GM18502 (cell line): ENCODE data around the gene PPIP5K2.
"Not testable (repeated sequence)": the region's sequence is repeated elsewhere in the genome, so short reads cannot be mapped to it uniquely, and the experiment has no call there.

Source experiments
- ATAC-seq: cut with Tn5 transposase; IDR thresholded peaks from one replicate; pipeline ENCODE4 v1.9.1; 2021; ENCODE audit warnings: mild to moderate bottlenecking; ENCODE audit not compliant: unreplicated experiment, poor library complexity

The PPIP5K2 gene

DNA sequence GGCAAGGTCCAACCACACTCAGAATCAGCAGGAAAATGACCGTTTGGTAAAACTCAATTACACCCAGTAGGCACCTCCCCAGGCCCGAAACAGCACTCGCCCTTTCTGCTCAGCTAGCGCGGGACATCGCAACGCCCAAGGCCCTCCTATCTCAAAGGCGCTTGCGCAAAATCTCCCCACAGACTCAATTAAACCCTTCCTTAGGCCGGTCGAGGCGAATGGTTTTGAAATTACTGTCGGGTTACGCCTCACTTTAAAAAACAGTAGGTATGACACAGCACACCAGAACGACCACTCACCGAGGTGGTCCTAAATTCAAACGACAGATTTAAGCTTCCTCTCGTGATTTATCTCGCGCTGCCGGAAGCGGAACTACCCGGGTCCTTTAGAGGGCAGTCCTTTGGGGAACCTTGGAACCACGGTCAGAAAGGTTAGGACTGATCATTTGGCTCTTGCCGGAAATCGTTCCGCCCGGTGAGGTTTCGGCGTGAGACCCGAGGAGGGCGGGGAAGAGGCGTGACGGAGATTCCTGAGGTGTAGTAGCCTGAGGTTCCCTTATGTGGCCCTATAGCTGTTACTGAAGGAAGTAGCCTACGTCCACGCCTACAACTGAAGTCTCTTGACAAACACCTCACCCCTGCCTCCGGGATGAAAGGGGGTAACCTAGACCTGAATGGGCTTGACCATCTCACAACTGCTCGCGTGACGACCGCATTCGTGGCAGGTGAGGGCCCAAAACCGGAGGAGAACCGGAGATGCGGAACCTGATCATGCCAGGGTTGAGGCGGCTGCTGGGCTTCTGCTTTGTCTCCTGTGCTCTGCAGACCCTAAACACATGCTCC, at the start of gene PPIP5K2, which contains the start of gene GIN1:
TSS of gene PPIP5K2 (plus strand) at position 537 of the 842 bp plus-strand sequence. CDS start 9,289 bp downstream, outside the sequence.
TSS of gene GIN1 (minus strand) at position 374 of the 842 bp plus-strand sequence. CDS start 11,431 bp downstream, outside the sequence.
- ATAC-seq: peak; percentile 91

DNA sequence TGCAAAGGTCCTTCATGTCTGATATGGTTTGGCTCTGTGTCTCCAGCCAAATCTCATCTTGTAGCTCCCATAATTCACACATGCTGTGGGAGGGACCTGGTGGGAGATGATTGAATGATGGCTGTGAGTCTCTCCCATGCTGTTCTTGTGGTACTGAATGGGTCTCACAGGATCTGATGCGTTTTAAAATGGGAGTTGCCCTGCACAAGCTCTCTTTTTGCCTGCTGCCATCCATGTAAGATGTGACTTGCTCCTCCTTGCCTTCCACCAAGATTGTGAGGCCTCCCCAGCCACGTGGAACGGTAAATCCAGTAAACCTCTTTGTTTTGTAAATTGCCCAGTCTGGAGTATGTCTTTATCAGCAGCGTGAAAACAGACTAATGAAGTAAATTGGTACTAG, 46.6 kb upstream of the PPIP5K2 start:
- not testable (repeated sequence) for ATAC-seq

DNA sequence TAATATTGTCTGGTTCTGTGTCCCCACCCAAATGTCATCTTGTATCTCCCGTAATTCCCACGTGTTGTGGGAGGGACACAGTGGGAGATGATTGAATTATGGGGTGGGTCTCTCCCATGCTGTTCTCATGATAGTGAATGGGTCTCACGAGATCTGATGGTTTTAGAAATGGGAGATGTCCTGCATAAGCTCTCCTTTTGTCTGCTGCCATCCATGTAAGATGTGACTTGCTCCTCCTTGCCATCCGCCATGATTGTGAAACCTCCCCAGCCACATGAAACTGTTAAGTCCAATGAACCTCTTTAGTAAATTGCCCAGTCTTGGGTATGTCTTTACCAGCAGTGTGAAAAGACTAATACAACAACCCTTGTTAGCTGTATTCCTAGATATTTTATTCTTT, 44.7 kb upstream of the PPIP5K2 start:
- no peak for ATAC-seq

DNA sequence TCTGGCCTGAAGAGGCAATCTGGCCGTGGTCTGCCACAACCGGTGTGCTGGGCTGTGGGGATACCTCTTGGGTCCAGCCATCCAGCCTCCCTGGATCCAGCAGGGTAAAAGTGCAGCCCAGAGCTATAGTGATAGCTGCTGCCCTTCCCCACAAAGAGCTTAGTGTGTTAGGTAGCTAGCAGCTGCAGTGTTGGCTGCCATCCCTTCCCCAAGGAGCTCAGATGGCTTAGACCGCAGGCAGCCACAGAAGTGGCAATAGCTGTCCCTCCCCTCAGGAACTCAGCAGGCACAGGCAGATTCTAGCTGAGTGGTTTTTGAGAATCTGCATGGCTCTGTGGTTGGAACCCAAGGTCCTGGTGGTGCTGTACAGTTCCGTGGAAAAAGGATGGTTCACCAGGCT, 40.3 kb upstream of the PPIP5K2 start:
- no peak for ATAC-seq

DNA sequence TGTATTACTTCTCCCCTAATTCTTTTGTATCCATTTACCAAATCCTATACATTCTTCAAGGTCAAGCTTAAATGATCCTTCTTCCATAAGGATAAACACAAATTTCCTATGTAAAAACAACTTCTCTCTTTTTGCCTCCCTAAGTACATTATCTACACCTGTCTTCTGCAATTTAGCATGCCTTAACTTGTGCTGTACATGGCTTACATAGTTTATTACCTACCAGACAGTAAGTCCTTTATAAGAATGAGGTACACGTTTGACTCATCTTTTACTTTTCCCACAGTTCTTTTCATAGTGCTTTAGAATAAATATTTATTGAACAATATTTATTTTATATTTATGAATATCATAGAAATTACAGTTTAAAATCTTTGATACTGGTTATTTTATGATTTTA, 33.6 kb upstream of the PPIP5K2 start:
- no peak for ATAC-seq

DNA sequence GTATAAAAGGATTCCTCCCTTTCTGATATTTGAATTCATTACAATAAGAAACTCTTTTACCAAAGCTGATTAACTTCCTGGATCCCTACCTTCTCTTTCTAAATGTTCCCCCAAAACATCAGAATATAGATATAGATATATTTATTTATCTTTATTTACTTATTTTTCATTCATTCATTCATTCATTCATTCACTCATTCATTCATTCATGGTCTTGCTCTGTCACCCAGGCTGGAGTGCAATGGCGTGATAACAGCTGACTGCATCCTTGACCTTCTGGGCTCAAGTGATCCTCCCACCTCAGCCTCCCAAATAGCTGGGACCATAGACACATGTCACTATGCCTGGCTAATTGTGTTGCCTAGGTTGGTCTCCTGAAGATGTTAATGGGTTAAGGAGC, 30.8 kb upstream of the PPIP5K2 start:
- no peak for ATAC-seq

DNA sequence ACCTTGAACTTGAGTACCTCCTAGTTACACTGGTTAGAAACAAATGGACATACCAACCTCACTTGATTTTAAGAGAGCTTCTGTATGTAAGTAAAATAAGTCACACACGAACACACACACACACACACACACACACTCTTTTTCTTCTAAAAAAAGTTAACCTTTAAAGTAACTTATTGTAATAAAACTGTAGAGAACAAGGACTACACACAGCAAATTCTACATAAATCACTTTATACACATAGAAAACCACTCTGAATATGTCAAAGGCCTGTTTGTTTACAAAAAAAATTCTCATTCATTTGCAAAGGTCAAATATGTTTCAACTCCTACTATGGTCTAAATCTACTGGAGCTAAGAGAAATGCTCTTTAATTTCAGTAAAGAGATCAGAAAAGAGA, 29.3 kb upstream of the PPIP5K2 start:
- no peak for ATAC-seq

DNA sequence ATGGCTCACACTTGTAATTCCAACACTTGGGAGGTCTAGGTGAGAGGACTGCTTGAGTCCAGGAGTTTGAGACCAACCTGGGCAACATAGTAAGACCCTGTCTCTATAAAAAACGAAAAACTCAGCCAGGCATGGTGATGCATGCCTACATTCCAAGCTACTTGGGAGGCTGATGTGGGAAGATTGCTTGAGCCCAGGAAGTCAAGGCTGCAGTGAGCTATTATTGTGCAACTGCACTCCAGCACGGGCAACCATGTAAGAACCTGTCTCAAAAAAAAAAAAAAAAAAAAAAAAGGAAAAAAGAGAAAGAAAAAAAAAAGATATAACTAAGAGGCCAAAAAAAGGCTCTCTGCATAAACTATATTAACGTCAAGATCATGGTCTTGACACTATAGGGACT, 27.4 kb upstream of the PPIP5K2 start:
- ATAC-seq: no peak

DNA sequence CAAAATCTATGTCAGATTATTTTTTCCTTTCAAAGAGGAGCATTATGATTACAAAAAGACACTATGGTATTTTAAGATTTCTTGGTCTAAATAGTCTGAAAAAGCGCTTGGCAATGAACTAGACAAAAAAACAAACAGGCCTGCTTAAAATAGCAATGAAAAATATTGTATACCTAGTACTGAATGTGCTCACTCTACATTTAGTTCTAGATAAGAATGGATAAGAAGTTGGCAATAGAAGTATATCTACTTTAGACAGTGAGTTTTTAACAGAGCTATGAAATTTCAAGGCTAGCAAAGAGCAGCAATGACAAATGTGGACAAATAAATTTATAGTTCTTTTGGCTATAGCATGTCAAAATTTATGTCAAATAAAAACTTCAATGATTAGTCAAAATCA, 26.4 kb upstream of the PPIP5K2 start:
- ATAC-seq: no peak

DNA sequence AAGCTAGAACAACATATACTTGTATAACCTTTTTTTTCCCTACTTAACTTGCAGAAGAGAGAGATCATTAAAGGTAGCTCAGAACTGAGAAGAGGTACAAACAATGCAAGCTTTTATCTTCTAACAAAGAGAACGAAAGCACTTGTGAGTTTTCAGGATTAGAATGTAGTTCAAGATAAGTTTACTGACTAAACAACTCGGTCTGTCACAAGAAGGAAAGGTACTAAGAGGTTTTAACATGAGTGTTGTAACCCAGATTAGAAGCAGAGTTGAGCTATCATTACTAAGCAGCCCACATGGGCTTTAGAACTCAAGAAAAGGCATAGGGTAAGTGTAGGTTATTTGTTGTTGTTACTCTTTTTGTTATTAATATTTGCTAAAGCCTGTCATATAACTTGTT, 25.4 kb upstream of the PPIP5K2 start:
- ATAC-seq: no peak

DNA sequence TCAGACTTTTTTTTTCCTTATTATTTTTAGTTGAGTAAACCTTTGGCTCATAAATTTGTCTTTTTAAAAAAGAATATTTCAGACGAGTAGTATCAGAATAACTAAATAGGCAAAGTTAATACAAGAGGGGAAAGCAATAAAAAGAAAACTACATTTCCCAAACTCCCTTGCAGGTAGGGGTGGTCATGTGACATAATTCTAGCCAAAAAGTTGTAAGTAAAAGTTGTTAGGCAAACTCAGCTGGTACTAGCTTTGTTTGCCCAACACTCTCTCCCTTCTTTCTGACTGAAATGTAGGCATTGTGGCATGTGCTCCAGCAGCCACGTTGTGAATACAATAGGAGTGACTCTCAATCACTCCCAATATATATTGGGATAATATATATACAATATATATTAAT, 21.1 kb upstream of the PPIP5K2 start:
- no peak for ATAC-seq

DNA sequence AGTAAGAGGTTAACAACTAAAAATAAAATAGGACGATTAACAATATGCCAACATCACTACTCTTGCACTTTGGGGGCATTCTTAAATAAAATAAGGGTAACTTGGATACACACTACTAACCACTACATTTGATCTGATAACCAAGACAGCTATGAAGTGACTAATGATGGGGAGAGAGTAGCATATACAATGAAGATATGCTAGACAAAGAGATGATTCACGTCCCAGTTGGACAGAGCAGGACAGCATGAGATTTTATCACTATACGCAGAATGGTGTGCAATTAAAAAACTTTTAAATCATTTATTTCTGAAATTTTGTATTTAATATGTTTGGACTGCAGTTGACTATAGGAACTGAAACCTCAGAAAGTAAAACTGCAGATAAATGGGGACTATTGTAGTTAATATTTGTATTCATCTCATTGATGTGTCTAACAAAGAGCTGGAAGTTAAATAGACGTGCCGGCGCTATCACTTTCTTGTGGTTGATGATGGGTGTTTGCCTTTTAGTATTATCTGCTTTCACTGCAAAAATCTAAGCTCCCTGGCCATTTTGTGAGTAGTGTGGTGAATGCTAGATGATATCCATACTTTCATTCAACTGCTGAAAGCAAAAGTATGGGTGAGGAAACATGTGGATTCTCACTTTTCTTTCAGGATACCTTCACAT, 18.9 kb upstream of the PPIP5K2 start:
- no peak for ATAC-seq

DNA sequence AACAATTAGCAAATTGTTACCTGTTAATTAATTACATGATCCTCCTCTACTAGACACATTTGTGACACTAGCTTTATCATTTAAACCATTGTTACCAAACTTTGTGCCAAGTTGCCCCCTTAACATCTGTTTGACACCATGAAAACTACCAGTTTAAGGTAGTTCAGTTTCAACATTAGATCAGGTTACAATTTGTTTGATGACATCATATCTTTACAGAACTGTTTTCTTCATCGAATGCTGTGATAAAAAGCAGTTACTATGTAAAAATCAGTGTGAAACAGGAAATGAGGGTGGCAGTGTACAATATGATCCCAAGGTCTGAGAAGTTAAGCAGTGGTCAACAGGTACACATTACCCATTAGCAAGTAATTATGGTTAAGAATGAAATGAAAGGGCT, 17.9 kb upstream of the PPIP5K2 start:
- ATAC-seq: no peak

DNA sequence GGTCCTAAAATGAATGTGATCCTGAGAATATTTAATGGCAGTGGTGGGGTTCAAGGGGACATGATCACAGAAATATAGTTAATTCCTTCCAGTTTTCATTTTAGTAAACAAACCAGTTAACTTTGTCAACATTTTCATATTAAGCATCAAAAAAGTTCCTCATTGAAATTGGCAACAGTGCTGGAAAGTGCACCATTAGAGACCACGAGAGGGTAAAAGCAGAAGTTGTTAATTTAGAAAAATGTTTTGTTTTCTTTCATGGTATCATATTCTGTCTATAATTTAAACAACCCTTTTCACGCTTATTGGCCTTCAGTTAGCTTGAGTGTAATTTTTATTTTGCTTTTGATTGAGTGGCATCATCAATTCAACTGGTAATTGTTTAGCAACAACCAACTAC, 12.0 kb upstream of the PPIP5K2 start:
- no peak for ATAC-seq

DNA sequence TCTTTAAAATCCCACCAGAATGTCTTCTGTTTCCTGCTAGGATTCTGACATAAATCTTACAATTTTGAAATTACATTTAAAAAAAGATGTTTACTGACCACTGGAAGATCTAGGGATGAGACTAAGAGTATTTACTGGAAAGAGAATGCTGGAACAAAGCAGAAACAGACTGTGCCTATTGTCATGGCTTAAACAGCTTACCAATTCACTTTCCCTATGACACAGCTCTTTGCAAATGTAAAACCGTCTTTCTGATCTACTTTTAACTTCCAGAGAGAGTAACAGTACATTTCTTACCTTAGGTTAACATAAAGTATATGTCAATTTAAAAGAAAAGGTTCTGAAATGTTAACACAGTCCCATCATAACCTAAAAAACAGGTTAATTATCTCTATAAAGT, 10.8 kb upstream of the PPIP5K2 start:
- no peak for ATAC-seq

DNA sequence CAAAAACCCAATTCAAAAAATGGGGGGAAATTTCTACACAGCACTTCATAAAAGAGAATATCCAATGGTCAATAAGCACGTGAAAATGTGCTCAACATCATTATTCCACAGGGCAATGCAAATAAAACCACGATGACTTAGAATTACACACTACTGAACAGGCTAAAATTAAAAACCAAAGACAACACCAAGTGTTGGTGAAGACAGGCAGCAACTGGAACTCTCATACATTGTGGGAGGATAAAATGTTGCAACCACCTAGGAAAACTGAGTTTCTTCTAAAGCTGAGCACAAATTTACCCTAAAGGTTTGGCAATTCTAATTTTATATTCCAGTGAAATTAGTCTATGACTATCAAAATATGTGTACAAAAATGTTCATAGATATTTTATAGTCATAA, 9.7 kb upstream of the PPIP5K2 start:
- ATAC-seq: no peak

DNA sequence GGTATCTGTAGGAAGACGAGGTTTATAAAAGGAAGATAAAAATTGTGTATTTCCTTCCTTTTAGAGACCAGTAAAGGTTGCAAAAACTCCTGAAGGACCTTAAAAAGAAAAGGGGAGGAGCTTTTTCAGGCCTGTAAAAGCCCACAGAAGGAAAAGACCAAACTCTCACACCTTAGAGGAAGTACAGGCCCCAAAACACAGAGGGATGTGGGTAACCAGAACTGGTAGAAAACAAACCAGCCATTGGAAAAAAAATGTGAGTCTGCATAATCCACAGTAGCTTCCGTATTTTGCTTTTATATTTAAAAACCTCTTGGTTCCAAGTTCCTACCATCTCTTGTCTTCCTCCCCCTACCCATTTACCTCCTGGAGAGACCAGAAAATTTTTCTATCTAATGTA, 8.6 kb upstream of the PPIP5K2 start:
- ATAC-seq: no peak

DNA sequence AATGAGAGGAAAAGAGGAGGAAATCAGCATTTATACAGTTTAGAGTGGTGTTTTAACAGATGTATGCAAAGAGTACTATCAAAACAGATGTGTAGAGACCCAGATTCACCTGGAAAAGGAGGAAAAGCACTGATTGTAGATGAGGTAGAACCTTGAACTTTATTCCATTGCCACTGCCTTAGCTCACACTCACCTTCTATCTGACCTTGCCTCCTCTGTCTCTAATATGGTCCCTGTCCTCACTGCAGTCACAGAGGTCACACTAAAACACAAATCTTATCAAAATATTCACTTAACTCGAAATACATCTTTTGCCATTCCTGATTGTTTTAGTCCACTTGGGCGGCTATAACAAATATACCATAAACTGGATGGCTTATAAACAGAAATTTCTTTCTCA, 7.2 kb upstream of the PPIP5K2 start:
- ATAC-seq: no peak

DNA sequence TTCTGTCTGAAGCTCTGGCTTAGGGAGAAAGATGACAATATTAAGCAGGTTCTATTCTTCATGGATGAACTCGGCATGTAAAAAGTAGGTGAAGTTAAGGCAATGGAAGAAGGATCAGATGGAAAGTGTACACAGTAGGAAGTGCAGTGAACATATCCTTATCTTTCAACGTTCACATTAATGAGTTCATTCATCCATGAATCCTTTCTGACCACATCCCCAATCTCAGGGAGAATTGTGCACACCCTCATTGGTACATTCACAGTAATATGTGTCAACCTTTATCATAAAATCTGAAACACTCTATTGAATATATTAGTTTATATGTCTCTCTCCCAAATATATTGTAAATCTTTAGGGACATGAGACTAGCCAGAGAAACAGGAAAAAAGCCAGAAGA, 5.7 kb upstream of the PPIP5K2 start:
- ATAC-seq: no peak

DNA sequence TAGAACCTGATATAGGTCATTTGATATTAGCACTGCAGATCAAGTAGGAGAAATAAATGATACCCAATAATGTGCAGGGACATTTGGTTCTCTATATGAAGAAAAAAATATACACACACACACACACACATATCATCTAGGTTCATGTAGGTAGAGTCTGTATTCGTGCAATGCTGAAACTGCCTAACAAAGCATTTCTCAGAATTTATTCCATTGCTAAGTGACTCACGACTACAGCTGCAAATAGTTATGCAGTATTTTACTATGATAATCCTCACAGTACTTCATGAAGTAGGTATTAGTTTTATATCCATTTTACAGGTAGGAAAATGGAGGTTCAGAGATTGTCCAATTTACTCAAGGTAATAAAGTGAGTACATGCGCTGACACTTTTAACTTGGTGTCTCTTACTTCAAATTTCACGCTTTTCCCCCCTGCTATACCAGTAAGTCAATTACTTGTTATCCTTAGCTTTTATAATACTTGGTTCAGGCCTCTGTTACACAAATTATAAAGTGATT, 2.6 kb upstream of the PPIP5K2 start:
- no peak for ATAC-seq

DNA sequence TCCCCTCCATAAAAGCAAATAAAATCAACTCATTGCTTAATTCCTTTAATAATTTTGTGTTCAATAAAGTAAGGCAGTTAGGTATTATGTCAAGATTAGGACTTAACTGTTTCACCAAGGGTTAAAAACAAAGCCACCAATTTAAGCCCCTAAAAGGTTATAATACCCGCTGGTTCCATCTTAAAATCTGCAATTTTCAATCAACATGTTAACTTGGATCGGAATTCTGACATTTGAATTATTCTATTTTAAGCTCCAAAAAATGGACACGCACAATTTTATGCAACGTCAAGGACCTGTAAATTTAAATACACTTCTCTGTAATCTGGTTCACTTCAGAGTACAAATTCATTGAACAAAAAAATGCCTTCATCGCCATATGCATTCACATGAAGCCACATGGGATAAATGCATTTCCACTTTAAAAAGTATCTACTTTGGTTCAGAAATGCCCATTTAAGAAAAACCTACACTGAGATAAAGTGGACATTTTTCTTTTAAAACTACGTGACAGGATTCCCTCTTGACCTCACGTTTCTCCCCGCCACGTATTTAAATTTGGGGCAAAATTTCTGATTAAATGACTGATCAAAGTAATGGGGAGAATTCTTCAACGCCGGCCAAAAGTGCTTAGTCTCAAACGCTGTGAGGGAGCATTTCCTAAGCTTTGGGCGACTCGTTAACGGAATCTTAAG, 884 bp upstream of the PPIP5K2 start:
- no peak for ATAC-seq
